HG02970 (cell line): ENCODE results near the gene INPP4A.
A peak's percentile ranks its signal among the peaks of the same experiment; 100 is the strongest.

Experiments
- ATAC-seq: cut with Tn5 transposase; IDR thresholded peaks from one replicate; pipeline ENCODE4 v1.9.1; 2021; ENCODE audit warnings: mild to moderate bottlenecking, moderate library complexity, moderate number of reproducible peaks; ENCODE audit not compliant: unreplicated experiment, low FRiP score

INPP4A gene

DNA sequence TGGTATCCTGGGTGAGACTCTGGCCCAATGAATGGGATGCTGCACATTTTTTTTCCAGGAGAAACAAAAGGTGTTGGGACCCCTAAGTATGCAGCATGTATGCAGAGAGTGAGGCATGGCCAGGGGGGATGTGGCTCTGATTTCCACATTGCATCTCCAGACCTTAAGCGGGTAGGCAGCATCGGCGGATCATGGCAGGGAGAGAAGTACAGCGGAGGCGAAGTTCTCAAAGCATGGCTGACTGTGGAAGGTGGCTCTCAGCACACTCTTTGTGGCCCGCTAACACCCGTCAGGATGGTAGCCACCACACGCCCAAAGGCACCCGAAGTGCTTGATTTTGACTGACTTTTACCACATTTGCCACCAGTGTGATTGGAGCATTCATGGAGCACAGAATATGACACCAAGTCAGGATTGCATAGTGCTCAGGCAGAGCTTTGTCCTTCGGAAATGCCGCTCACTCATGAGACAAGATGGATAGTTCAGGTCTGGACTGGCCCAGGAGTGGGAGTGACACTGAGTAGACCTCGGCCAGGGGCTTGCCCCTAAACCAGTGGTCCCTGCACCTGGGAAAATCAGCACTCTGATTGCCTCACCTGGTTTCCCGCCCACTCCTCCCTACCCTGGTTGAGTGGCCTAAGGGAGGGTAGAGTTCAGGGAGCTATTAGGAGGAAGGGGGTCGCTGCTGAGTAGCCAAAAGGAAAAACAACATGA, 14.2 kb downstream of the INPP4A start:
- ATAC-seq, result no peak

DNA sequence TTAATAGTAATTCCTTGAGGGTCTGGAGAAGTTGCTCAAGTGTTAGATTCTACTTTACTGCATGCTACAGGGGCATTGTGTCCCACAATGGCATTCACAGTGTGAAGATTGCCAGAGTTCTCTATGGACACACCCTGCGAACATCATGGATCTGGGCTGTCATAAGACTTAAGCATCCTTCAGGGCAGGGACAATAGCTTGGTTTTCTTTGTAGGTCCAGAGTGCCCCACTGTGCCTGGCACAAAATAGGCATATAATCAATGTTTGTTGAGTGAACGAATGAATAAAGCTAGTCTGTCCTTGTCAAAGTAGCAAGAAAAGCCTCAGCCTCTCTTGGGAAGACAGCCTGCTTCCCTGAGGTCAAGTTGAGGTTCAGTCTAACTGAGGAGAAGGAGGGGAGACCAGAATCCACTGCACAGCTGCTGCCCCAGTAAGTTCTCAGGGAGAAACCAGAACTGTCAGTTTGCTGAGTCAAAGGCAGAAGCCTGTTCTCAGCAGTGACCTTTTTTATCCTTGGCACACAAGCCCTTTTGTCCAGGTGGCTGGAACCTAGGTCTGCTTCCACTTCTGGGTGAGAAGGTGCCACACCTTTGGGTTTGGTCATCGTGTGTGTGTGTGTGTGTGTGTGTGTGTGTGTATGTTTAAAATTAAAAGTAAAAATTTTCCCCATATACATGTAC, 15.0 kb downstream of the INPP4A start:
- ATAC-seq, result no peak

GRCh38 chr2:98460573-98461497, 16.2 kb downstream of the INPP4A start:
- peak; percentile 47 for ATAC-seq

DNA sequence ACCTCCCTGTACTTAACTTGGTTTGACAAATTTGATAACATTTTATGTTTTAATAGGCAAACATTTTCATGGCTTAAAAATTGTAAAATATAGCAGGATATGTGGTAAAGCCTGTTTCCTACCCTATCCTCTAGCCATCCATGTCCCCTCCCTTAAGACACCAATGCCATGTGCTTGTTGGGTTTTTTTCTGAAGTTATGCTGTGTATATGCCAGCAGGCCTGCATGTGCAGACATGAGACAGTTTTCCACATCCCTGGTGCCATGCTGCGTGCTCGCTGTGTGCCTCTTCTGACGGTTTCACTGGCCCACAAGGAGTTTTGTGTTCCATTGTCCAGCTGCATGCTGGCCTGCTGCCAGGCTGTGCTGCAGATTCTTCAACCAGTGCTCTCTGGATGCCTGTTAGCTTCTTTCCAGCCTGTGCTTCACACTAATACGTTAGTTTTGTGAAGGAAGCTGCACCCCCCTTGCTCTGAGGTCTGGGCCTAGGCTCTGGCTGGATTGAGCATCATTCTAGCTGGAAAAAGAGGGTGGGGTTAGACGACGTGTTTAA, 16.9 kb downstream of the INPP4A start:
- no peak for ATAC-seq

- no peak for ATAC-seq
Measured at GRCh38 chr2:98463081-98463481, 18.4 kb downstream of the INPP4A start.

DNA sequence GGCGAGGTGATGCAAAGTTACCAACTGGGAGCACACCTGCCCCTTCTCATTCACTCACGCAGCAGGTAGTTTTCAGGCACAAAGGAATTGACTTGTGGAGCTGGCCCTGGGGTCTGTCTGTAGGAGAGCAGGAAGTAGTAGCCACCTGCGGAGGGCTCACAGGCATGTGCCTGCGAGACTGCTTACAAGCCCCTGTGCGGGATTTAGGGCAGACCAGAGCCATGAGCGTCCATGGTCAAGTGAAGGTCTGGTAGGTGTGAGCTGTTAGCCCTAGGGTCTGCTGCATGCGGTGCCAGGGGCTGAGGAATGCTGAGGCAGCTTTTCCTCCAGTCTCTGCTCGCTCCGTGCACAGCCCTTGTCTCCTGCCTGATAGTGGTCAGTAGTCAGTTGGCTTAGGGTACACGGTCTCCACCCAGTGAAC, 18.9 kb downstream of the INPP4A start:
- no peak for ATAC-seq

- no peak for ATAC-seq
Measured at GRCh38 chr2:98463988-98464771, 19.5 kb downstream of the INPP4A start.

GRCh38 chr2:98464772-98465310, 20.2 kb downstream of the INPP4A start:
- ATAC-seq, result peak; percentile 37

- no peak for ATAC-seq
Measured at GRCh38 chr2:98465456-98466226, 21.0 kb downstream of the INPP4A start.

- no peak for ATAC-seq
Measured at GRCh38 chr2:98467082-98467536, 22.5 kb downstream of the INPP4A start.

- ATAC-seq, result no peak
Measured at GRCh38 chr2:98467652-98468051, 23.0 kb downstream of the INPP4A start.

GRCh38 chr2:98468621-98469236, 24.1 kb downstream of the INPP4A start:
- no peak for ATAC-seq

- ATAC-seq, result no peak
Measured at GRCh38 chr2:98469862-98470544, 25.3 kb downstream of the INPP4A start.

- ATAC-seq, result no peak
Measured at GRCh38 chr2:98470851-98471255, 26.2 kb downstream of the INPP4A start.

DNA sequence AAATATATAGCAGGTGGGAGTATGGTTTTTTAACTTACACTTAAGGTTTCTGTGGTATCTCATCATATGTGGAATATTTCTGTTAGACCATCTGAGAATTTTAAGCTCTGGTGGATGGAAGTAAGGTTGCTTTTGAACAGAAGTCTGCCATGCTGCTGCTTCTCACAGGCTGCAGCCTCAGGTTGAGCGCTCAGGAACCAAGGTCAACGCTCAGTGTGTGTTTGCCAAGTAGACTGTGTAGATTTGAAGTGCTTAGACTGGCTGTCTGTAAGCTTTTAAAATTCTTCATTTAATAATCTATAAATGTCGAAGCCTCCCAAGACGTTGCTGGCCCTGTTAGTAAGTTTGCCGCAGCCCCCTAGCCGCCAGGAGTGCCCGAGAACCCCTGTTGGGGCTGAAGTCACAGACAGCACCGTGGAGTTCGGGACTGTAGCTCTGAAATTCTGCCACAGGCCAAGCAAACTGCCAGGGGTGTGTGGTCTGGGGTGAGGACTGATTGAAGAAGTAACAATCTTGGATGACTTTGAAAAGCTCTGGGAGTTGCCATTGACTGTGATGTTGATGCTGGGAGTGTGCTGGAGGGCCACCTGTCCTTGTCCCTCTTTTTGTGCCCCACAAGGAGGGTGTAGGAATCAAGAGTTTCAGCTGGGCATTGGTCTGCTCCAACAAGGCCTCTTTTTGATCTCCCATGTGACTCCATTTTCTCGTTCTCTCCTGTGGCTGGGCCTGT, 26.9 kb downstream of the INPP4A start:
- ATAC-seq, result no peak

DNA sequence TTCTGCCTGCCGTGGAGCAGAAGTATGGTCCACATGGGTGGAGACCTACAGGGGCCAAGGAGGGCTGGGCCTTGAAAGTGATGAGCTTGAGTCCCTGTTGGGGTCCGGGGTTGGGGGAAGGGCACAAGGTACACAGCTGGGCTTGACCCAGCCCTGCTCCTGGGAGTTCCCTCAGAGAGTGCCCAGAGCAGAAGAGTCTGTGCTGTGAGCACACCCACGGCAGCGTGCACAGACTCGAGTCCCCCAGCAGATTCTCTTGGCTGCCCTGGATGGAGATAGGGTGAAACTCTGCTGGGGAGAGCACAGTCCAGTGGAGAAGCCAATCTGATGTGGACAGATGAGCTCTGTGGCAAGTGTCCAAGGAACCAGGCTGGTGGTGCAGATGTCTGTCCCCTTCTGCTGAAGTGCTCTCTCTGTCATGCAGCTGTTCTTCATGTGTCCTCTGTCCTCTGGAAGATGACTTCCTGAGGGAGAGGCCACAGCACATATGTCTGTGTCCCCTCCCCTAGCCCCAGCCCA, 27.5 kb downstream of the INPP4A start:
- ATAC-seq, result no peak
